NCI-H82 treated with DMSO at 0.1 percent for 48 hours (cell line): Measurements from ENCODE around the gene PCDHB12.
"Not testable (repeated sequence)": the region's sequence is repeated elsewhere in the genome, so short reads cannot be mapped to it uniquely, and the experiment has no call there.

Experiments
- DNase-seq: peaks from one replicate; lab custom pipeline; 2025; ENCODE audit not compliant: unreplicated experiment; lab: John Stamatoyannopoulos, UW

PCDHB12 gene

GRCh38 chr5:141208478-141208877 lies at the start of gene PCDHB12:
TSS of gene PCDHB12 (plus strand) at chr5:141208719. CDS start at chr5:141208908, 189 bp downstream.
- DNase-seq, result no peak

DNA sequence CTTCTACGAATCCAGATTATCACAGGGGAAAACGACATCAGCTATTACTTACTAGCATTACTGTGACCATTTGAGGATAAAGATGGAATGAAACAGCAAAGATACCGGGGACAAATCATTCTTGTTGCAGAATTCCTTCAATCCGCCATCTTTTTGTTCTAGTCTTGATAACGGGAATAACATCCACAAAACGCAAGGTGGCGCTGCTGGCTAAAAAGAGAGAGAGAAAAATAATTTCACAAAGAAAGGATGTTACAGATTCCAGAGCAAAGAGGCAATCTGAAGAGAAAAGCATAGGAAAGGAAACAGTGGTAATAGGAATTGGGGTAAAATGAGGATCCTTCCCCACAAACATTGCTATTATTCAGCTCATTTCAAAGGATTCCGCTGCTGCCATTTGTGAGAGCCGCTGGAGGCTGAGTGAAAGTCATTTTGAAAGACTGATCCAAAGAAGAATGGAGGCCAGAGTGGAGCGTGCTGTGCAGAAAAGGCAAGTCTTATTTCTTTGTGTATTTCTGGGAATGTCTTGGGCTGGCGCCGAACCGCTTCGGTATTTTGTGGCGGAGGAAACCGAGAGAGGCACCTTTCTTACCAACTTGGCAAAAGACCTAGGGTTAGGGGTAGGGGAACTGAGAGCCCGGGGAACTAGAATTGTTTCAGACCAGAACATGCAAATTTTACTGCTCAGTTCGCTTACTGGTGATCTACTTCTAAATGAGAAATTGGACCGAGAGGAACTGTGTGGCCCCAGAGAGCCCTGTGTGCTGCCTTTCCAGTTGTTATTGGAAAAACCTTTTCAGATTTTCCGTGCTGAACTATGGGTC lies 35.9 kb upstream of the PCDHB12 start, which contains the start of gene PCDHB7:
Gene PCDHB7 (plus strand): TSS at position 264 of the 824 bp plus-strand sequence. CDS start 192 bp downstream, at position 456.
- no peak for DNase-seq

GRCh38 chr5:141174291-141175104 lies 34.0 kb upstream of the PCDHB12 start:
- not testable (repeated sequence) for DNase-seq

- no peak for DNase-seq
Measured at GRCh38 chr5:141175933-141176332, 32.6 kb upstream of the PCDHB12 start.

DNA sequence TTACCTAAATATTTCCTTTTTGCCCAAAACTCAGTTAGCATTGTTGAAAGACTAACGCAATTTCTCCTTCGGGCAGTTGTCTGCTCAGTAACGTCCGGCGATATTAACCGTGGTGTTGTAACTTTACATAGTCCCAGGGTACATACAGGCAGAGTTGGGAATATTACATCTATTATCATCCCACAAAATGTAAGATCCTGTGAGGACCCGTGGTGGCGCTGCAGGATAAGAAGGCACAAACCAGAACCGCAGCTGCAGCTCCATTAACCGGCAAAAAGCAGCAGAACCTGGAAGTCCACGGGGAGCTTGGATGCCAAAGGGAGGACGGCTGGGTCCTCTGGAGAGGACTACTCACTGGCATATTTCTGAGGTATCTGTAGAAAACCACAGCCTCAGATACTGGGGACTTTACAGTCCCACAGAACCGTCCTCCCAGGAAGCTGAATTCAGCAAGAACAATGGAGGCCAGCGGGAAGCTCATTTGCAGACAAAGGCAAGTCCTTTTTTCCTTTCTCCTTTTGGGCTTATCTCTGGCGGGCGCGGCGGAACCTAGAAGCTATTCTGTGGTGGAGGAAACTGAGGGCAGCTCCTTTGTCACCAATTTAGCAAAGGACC lies 30.8 kb upstream of the PCDHB12 start, which contains the start of gene PCDHB8:
Gene PCDHB8 (plus strand): TSS at position 214 of the 615 bp plus-strand sequence. CDS start 245 bp downstream, at position 459.
- not testable (repeated sequence) for DNase-seq

DNA sequence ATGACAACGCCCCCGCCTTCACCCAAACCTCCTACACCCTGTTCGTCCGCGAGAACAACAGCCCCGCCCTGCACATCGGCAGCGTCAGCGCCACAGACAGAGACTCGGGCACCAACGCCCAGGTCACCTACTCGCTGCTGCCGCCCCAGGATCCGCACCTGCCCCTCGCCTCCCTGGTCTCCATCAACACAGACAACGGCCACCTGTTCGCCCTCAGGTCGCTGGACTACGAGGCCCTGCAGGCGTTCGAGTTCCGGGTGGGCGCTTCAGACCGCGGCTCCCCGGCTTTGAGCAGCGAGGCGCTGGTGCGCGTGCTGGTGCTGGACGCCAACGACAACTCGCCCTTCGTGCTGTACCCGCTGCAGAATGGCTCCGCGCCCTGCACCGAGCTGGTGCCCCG lies 29.1 kb upstream of the PCDHB12 start:
- not testable (repeated sequence) for DNase-seq

DNA sequence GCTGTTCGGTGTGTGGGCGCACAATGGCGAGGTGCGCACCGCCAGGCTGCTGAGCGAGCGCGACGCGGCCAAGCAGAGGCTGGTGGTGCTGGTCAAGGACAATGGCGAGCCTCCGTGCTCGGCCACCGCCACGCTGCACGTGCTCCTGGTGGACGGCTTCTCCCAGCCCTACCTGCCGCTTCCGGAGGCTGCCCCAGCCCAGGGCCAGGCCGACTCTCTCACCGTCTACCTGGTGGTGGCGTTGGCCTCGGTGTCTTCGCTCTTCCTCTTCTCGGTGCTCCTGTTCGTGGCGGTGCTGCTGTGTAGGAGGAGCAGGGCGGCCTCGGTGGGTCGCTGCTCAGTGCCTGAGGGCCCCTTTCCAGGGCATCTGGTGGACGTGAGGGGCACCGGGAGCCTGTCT lies 28.6 kb upstream of the PCDHB12 start:
- DNase-seq, result not testable (repeated sequence)

DNA sequence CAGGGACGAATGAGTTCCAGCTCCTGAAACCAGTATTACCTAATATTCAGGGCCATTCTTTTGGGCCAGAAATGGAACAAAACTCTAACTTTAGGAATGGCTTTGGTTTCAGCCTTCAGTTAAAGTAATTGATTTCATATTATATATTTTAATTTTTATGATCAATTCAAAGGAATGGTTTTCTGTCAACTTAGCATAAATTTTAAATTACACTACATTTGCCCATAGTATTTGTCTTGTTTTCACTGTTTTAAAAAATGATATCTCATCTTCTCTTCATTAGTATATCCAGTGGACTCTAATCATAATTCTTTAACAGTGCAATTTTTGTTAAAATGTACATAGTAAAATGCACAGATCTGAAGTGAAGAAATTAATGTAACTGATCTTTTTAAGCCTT lies 28.2 kb upstream of the PCDHB12 start:
- no peak for DNase-seq

GRCh38 chr5:141182248-141182647 lies 26.3 kb upstream of the PCDHB12 start, which contains the start of gene PCDHB16:
TSS of gene PCDHB16 (plus strand) at chr5:141182387. CDS start at chr5:141182560, 173 bp downstream.
- DNase-seq, result peak; percentile 24

- not testable (repeated sequence) for DNase-seq
Measured at GRCh38 chr5:141184117-141184855, 24.2 kb upstream of the PCDHB12 start.

DNA sequence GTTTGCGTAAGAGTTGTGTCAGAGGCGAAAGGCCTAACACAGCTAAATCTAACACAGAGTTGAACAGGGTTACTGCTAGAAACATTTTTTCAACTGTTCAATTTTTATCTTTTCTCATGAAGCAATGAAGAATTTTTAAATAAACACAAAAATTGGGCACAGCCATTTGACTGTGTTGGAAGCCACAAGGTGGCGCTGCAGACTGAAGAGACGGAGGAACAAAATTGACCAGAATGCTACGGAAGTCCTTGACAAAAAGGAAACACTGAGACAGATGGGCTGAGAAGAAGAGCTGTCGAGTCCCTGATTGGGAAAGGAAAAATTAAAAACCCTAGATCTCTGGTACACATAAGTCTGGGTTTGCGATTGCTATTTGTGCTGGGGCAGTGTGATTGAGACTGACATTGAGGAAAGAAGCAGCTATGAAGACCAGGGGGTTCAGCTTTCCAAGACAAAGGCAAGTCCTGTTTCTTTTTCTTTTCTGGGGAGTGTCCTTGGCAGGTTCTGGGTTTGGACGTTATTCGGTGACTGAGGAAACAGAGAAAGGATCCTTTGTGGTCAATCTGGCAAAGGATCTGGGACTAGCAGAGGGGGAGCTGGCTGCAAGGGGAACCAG lies 21.5 kb upstream of the PCDHB12 start, which contains the start of gene PCDHB9:
Gene PCDHB9 (plus strand): TSS at position 265 of the 616 bp plus-strand sequence. CDS start 158 bp downstream, at position 423.
- no peak for DNase-seq

- DNase-seq, result not testable (repeated sequence)
Measured at GRCh38 chr5:141188682-141189081, 19.8 kb upstream of the PCDHB12 start.

- DNase-seq, result not testable (repeated sequence)
Measured at GRCh38 chr5:141189131-141189530, 19.4 kb upstream of the PCDHB12 start.

GRCh38 chr5:141192110-141192725 lies 16.3 kb upstream of the PCDHB12 start, which contains the start of gene PCDHB10:
TSS of gene PCDHB10 (plus strand) at chr5:141192353. CDS start at chr5:141192553, 200 bp downstream.
- DNase-seq, result no peak

DNA sequence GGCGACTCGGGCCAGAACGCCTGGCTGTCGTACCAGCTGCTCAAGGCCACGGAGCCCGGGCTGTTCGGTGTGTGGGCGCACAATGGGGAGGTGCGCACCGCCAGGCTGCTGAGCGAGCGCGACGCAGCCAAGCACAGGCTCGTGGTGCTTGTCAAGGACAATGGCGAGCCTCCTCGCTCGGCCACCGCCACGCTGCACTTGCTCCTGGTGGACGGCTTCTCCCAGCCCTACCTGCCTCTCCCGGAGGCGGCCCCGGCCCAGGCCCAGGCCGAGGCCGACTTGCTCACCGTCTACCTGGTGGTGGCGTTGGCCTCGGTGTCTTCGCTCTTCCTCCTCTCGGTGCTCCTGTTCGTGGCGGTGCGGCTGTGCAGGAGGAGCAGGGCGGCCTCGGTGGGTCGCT lies 14.2 kb upstream of the PCDHB12 start:
- not testable (repeated sequence) for DNase-seq

DNA sequence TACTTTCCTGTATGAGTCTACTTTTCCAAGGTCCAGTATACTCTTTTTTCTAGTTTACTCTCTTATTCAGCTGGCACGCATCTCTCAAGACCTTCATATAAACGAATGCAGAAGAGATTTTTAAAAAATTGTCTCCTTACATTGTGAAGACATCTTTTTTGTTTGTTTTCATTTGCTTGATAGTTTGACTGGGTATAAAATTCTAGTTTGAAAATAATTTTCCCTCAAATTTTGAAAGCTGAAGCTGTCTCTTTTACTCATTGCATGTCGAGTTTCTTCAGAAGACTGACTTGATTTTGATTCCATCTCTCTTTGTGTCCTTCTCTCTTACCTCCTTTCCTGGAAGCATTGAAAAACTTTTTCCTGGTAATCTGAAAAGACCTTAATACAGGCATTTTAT lies 12.2 kb upstream of the PCDHB12 start:
- no peak for DNase-seq

- no peak for DNase-seq
Measured at GRCh38 chr5:141199359-141200235, 8.9 kb upstream of the PCDHB12 start, which contains the start of gene PCDHB11. TSS of gene PCDHB11 (plus strand) at chr5:141199627. CDS start at chr5:141199775, 148 bp downstream.

GRCh38 chr5:141201126-141201525 lies 7.4 kb upstream of the PCDHB12 start:
- not testable (repeated sequence) for DNase-seq
